IMR-90 (cell line): ENCODE results near the gene DNTTIP2.

Experiments used
- CTCF ChIP-seq: conservative IDR thresholded peaks from 2 replicates; pipeline ENCODE4 v1.5.1; 2012; ENCODE audit warnings: mild to moderate bottlenecking, low read depth, low read length, improper control_type of control experiment
- POLR2A ChIP-seq: IDR thresholded peaks from 2 replicates; pipeline ENCODE4 v1.6.1; 2012; ENCODE audit warnings: mild to moderate bottlenecking, low read depth, low read length

DNA sequence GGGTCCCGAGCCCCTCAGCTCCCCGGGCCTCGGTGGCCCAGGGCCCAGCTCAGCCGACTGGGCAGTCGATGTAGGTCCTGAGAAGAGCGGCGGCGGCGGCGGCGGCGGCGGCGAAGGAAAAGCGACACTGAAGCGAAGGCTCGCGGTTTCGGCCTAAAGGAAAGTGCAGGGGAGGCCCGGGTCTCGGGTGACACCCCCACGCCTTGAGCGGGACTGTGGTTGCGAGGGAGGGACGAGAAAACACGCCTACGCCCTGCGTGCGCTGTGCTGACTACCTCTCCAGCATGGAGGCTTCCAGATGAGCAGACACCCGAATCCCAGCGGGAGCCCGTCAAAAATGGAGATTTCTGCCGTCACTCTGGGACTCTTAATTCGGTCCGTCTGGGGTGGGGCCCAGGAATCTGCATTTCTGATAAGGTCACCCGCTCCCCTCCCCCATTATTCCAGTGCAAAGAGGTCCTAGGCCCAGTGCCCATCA lies 31.2 kb downstream of the DNTTIP2 start:
- TF ChIP-seq CTCF (no peak), POLR2A (no peak)
